Activated T-helper 2 cell treated with anti-CD3 and anti-CD28 coated beads, Interferon-gamma antibody, Interleukin-2, Interleukin-4, amounts not matched to agents 10 μg/mL and 5 μg/mL and 100 μg/mL, durations not matched to agents 14 hours and 24 hours and 36 hours (primary cell): ENCODE measurements around the gene SNX21. TPM values are rescaled to one million over a fixed set of nuclear protein-coding genes. Genes with fewer than 3 reads are reported as not detected.

Experiments
- DNase-seq: peaks from one replicate; pipeline ENCODE4 v3.0.0; 2021; ENCODE audit warnings: low spot score
- H3K27ac Mint-ChIP-seq: one replicate; pipeline ENCODE4 v1.8.0; 2021; ENCODE audit warnings: mixed read lengths
- H3K27me3 Mint-ChIP-seq: one replicate; pipeline ENCODE4 v1.8.0; 2021; ENCODE audit warnings: low read depth, mixed read lengths
- H3K36me3 Mint-ChIP-seq: one replicate; pipeline ENCODE4 v1.8.0; 2021; ENCODE audit warnings: low read depth, mixed read lengths
- H3K4me1 Mint-ChIP-seq: one replicate; pipeline ENCODE4 v1.8.0; 2021; ENCODE audit warnings: low read depth, mixed read lengths
- H3K4me3 Mint-ChIP-seq: one replicate; pipeline ENCODE4 v1.8.0; 2021; ENCODE audit warnings: low read depth, mild to moderate bottlenecking, moderate library complexity, mixed read lengths
- H3K9me3 Mint-ChIP-seq: one replicate; pipeline ENCODE4 v1.8.0; 2021; ENCODE audit warnings: mixed read lengths
- intact Hi-C: fragments of 100-400 bp; cut with micrococcal nuclease; formaldehyde crosslinking; loops from one replicate; pipeline ENCODE4 v1.15.1; 2023
- total RNA-seq: library from RNA; stranded (reverse); gene quantifications from 2 replicates; pipeline ENCODE4 v1.2.3, GENCODE V29; 2022

SNX21 gene
- total RNA-seq, 1 donor from 2014 or later: 1.5 TPM

DNA sequence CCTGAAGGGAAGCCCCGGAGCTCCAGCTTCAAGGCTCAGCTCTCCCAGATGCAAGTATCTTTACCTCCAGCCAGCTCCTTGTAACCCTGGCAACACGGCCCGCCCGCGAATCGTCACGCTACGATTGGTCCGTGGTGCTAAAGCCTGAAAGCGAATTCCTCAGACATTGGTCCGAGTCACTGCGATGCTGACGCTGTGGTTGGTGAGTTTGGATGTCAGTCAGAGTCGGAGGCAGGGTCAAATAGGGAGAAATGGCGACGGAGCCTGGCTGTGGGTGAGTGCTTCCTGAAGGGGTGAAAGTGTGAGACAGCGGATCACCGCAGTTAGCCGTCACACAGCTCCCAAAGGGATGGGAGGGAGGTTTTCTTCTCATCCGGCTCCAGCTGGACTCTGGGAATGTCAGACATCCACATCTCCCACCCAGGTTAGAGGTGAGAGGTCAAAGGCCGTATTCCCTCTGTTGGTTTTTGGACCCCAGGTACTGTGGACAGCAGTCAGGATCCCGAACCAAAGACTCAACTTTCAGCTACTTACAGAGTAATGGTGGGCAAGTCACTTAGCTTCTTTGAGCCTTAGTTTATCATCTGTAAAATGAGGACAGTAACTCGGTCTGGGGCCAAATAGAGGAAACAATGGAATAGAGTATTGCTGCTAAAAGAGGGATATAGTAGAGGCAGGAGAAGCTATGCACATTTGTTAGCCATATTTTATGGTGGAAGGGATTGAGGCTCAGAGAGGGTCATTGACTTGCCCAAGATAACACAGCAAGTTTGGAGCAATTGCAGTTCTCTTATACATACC, 47.6 kb downstream of the SNX21 start, which contains the start of gene ZSWIM1:
TSS of gene ZSWIM1 (plus strand) at position 240 of the 801 bp plus-strand sequence. CDS start 1,366 bp downstream, outside the sequence.
- H3K4me1 Mint-ChIP-seq: peaks cover 31% of the 10 kb centered on the region
- H3K4me3 Mint-ChIP-seq: peak within 1 kb of the TSS; percentile 95
- intact Hi-C loops: loop anchor here (1.0 to 10.0 kb wide), 2 partner anchors 24 to 86 kb away; partner anchors contain the start of genes ACOT8, DNTTIP1, WFDC3 and ZSWIM3
- peak within 1 kb of the TSS; percentile 81 for H3K27ac Mint-ChIP-seq
- H3K9me3 Mint-ChIP-seq: no peaks in the 10 kb centered on the region
- H3K36me3 Mint-ChIP-seq: peaks cover 37% of the 10 kb centered on the region
- peak; percentile 98 for DNase-seq
- H3K27me3 Mint-ChIP-seq: no peaks in the 10 kb centered on the region

DNA sequence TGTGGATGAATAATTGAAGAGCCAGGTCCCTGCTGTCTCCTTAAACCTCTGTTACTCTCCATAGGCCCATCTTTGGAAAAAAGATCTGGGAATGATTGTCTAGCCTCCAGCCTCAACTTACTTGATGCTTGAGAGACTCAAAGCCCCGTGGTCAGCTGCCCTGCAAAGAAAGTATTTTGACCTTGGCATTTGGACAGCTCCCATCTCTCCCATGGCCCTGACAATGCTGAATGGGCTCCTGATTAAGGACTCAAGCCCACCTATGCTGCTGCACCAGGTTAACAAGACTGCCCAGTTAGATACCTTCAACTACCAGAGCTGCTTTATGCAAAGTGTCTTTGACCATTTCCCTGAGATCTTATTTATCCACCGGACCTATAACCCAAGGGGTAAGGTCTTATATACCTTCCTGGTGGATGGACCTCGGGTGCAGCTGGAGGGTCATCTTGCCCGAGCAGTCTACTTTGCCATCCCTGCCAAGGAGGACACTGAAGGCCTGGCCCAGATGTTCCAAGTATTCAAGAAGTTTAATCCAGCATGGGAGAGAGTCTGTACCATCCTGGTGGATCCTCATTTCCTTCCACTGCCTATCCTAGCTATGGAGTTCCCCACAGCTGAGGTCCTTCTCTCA, 49.0 kb downstream of the SNX21 start:
- DNase-seq: no peak
- intact Hi-C loops: loop anchor here (10.0 kb wide), 1 partner anchor 88 kb away; the partner anchor contains the start of genes DNTTIP1 and WFDC3
- no peaks in the 10 kb centered on the region for H3K9me3 Mint-ChIP-seq
- H3K36me3 Mint-ChIP-seq: peaks cover 41% of the 10 kb centered on the region
- peak overlapping the region; percentile 66 for H3K4me3 Mint-ChIP-seq
- no peaks in the 10 kb centered on the region for H3K27me3 Mint-ChIP-seq
- no peak overlapping the region for H3K27ac Mint-ChIP-seq
- peaks cover 33% of the 10 kb centered on the region for H3K4me1 Mint-ChIP-seq

- Mint-ChIP-seq H3K9me3 (no peaks in the 10 kb centered on the region), H3K27me3 (no peaks in the 10 kb centered on the region), H3K4me3 (peak overlapping the region; percentile 43), H3K36me3 (peaks cover 41% of the 10 kb centered on the region), H3K4me1 (peaks cover 33% of the 10 kb centered on the region), H3K27ac (no peak overlapping the region)
- DNase-seq: no peak
- intact Hi-C loops: loop anchor here (10.0 kb wide), 1 partner anchor 88 kb away; the partner anchor contains the start of genes DNTTIP1 and WFDC3
Observed at GRCh38 chr20:45883100-45883469, 49.5 kb downstream of the SNX21 start.

DNA sequence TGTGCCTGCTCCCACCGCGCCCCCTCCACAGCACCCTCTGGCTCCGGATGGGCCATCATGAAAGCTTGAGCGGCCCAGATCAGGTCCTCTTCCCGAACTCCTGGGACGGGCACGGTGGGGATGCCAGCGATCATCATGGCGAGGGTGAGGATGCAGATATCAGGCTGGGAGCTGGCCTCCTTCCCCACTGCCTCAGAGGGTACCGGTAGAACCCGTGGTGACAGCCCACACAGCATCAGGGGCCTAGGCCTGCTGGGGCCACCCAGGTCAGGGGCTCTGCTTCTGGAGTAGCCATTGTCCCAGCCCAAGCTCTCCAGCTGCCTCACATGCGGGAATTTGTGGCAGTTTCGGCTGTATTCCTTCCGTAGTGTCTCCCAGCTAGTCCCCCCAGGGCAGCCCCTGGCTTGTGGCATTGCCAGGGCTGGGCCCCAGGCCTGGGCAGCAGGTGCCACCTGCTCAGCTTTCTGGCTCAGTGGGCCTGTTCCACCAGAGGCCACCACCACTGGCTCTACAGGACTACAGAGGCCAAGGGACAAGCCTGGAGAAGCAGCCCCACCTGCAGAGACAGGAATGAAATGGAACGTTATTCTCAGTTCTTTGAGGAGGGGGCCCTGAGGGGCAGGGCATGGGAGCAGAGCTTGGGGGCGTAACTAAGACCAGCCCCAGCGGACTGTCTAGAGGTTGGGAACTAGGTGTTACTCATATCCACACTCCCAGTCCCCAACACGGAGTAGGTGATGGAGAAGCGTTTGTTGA, 53.2 kb downstream of the SNX21 start:
- no peaks in the 10 kb centered on the region for H3K9me3 Mint-ChIP-seq
- peaks cover 32% of the 10 kb centered on the region for H3K36me3 Mint-ChIP-seq
- H3K4me1 Mint-ChIP-seq: peaks cover 33% of the 10 kb centered on the region
- H3K27me3 Mint-ChIP-seq: no peaks in the 10 kb centered on the region
- intact Hi-C loops: loop anchor here (5.0 to 10.0 kb wide), 2 partner anchors 74 to 92 kb away; partner anchors contain the start of genes DNTTIP1, UBE2C and WFDC3
- H3K4me3 Mint-ChIP-seq: no peak overlapping the region
- no peak for DNase-seq
- no peak overlapping the region for H3K27ac Mint-ChIP-seq

- no peak within 1 kb of the TSS for H3K27ac Mint-ChIP-seq
- peaks cover 30% of the 10 kb centered on the region for H3K36me3 Mint-ChIP-seq
- H3K9me3 Mint-ChIP-seq: no peaks in the 10 kb centered on the region
- intact Hi-C loops: loop anchor here (5.0 to 10.0 kb wide), 2 partner anchors 75 to 93 kb away; partner anchors contain the start of genes DNTTIP1, UBE2C and WFDC3
- no peak within 1 kb of the TSS for H3K4me3 Mint-ChIP-seq
- peaks cover 34% of the 10 kb centered on the region for H3K4me1 Mint-ChIP-seq
- no peak for DNase-seq
- no peaks in the 10 kb centered on the region for H3K27me3 Mint-ChIP-seq
Observed at GRCh38 chr20:45887346-45887715, 53.7 kb downstream of the SNX21 start, which contains the start of gene SPATA25. TSS of gene SPATA25 (minus strand) at chr20:45887622. CDS start at chr20:45887590, 32 bp downstream.

DNA sequence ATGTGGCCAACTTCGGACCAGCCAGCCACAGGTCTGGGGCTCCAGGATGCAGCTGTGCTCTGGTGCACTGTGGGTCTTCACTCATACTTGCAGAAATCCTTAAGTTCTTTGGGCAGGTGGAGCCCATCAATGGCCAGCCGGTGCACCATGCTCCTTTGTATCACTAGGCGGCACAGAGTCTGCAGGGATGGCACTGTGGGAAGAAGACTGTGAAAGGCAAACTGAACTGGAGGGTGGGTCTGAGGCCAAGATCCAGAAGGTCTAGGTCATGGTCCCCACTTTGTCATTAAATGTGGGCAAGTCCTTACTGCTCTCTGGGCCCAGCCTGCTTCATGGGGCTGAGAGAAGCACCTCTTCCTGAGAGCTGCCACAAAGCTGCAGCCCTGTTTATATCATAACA, 55.1 kb downstream of the SNX21 start:
- intact Hi-C loops: loop anchor here (5.0 to 10.0 kb wide), 2 partner anchors 76 to 94 kb away; partner anchors contain the start of genes DNTTIP1, UBE2C and WFDC3
- DNase-seq: no peak
- H3K4me3 Mint-ChIP-seq: no peak overlapping the region
- H3K27me3 Mint-ChIP-seq: no peaks in the 10 kb centered on the region
- H3K4me1 Mint-ChIP-seq: peaks cover 32% of the 10 kb centered on the region
- H3K9me3 Mint-ChIP-seq: no peaks in the 10 kb centered on the region
- H3K27ac Mint-ChIP-seq: no peak overlapping the region
- H3K36me3 Mint-ChIP-seq: peaks cover 17% of the 10 kb centered on the region

DNA sequence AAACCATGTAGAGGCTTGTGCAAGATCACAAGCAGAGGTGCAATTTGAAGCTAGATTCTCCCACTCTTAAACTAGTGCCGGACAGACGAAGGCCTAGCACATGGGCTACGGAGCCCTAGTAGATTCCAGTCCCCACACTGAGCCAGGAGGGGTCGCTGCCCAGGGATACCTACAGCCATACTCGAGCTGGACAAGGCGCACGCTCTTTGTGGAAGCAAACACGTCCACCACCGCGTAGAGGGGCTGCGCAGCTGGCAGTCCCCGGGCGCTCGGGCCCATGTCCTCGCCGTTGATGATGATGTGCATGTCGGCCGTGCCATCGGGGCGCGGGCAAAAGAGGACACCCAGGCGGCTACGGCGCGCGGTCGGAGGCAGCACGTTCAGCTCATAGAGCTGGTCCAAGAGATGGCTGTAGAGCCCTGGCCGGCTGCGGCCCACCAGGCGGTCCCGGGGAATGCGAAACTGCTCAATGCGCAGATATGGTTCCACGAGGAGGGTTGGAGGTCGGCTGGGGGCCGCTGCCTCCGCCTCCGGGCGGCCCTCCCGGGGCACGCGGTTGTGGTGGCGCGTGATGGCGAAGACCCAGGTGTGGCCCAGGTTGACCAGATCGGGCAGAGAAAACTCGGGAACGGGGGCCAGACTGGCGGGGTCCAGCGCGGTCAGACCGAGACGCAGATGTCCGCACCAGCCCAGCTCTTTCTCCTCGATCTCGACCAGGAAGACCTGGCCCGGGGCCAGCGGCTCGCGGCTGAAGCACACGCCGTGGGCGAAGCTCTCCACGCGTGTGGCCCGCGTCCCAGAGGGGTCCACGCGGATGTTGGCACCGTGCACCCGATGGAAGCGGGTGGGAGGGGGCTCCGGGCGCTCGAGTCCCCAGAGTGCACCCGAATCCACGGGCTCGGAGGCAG, 56.7 kb downstream of the SNX21 start:
- intact Hi-C loops: loop anchor here (2.0 to 10.0 kb wide), 2 partner anchors 44 to 84 kb away; partner anchors contain the start of genes PCIF1 and ZNF335
- peak overlapping the region; percentile 75 for H3K27ac Mint-ChIP-seq
- no peak for DNase-seq
- no peaks in the 10 kb centered on the region for H3K9me3 Mint-ChIP-seq
- H3K4me1 Mint-ChIP-seq: peaks cover 29% of the 10 kb centered on the region
- peak overlapping the region; percentile 87 for H3K4me3 Mint-ChIP-seq
- peaks cover 13% of the 10 kb centered on the region for H3K36me3 Mint-ChIP-seq
- H3K27me3 Mint-ChIP-seq: no peaks in the 10 kb centered on the region

DNA sequence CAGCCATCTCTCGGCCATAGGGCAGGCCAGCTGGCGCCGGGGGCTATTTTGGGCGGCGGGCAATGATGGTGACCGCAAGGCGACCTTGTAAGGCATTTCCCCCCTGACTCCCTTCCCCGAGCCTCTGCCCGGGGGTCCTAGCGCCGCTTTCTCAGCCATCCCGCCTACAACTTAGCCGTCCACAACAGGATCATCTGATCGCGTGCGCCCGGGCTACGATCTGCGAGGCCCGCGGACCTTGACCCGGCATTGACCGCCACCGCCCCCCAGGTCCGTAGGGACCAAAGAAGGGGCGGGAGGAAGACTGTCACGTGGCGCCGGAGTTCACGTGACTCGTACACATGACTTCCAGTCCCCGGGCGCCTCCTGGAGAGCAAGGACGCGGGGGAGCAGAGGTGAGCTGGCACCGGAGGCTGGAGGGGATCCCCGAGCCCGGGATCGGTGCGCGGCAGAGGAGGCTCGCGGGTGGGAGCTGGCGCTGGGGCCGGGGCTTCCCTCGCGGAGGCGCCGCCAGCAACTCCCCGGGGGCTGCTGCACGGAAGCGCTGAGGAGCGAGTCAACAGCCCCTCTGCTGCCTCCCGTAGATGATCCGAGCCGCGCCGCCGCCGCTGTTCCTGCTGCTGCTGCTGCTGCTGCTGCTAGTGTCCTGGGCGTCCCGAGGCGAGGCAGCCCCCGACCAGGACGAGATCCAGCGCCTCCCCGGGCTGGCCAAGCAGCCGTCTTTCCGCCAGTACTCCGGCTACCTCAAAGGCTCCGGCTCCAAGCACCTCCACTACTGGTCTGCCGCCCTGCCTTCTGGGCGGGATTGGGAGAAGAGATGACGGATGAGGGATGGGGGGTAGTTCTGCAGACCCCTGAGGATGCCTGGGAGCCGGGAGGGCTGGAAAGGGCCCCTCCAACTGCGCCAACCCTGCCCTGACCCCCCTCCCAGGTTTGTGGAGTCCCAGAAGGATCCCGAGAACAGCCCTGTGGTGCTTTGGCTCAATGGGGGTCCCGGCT, 57.7 kb downstream of the SNX21 start, which contains the start of the genes CTSA and NEURL2:
TSS of gene CTSA (plus strand) at position 351 of the 999 bp plus-strand sequence. CDS start at position 585, 234 bp downstream.
TSS of gene NEURL2 (minus strand) at position 224 of the 999 bp plus-strand sequence. CDS start at position 7, 217 bp downstream.
- Mint-ChIP-seq H3K27me3 (no peaks in the 10 kb centered on the region), H3K27ac (peak within 1 kb of the TSS; percentile 84), H3K4me1 (peaks cover 25% of the 10 kb centered on the region), H3K4me3 (peak within 1 kb of the TSS; percentile 87), H3K9me3 (no peaks in the 10 kb centered on the region), H3K36me3 (peaks cover 10% of the 10 kb centered on the region)
- intact Hi-C loops: loop anchor here (1.0 to 10.0 kb wide), 4 partner anchors 20 to 84 kb away; partner anchors contain the start of genes ACOT8, PCIF1, ZNF335 and ZSWIM3
- peak; percentile 78 for DNase-seq

GRCh38 chr20:45892049-45892825, 58.6 kb downstream of the SNX21 start:
- intact Hi-C loops: loop anchor here (10.0 kb wide), 1 partner anchor 83 kb away; the partner anchor contains the start of gene ZNF335
- peaks cover 25% of the 10 kb centered on the region for H3K4me1 Mint-ChIP-seq

More at GRCh38 chr20:45892049-45892825, 58.6 kb downstream of the SNX21 start:
- H3K27ac Mint-ChIP-seq: peak overlapping the region; percentile 62
- H3K27me3 Mint-ChIP-seq: no peaks in the 10 kb centered on the region
- no peak for DNase-seq
- no peaks in the 10 kb centered on the region for H3K9me3 Mint-ChIP-seq
- peaks cover 11% of the 10 kb centered on the region for H3K36me3 Mint-ChIP-seq
- peak overlapping the region; percentile 87 for H3K4me3 Mint-ChIP-seq
